Subcutaneous adipose tissue (tissue), 4 donors: Measurements from ENCODE around the gene UQCRC2. TPM values are rescaled to one million over a fixed set of nuclear protein-coding genes. Genes with fewer than 3 reads are reported as not detected.

Experiments
- CTCF ChIP-seq: fragments of 450-650 bp; IDR thresholded peaks from one replicate; pipeline ENCODE4 v1.5.1; 2016; ENCODE audit warnings: low read depth, mild to moderate bottlenecking, control low read depth, antibody characterized with exemption, moderate library complexity
- total RNA-seq, 4 donors: library from RNA; depleted of rRNA; stranded (reverse); fragments of >200 nt; gene quantifications; one replicate each; pipeline ENCODE4 v1.1.0, GENCODE V29; 2016

UQCRC2 gene
- 100 to 1,000 TPM; 139 to 149 (median 144) TPM for total RNA-seq

GRCh38 chr16:21952793-21953540 lies at the start of gene UQCRC2:
Gene UQCRC2, plus strand, starts transcription at chr16:21953361. Its CDS starts 63 bp downstream, at chr16:21953424.
- no peak for TF ChIP-seq CTCF

- no peak for TF ChIP-seq CTCF
Observed at GRCh38 chr16:21937336-21937829, 15.8 kb upstream of the UQCRC2 start.

- TF ChIP-seq CTCF, result no peak
Observed at GRCh38 chr16:21940570-21940969, 12.6 kb upstream of the UQCRC2 start.

- no peak for TF ChIP-seq CTCF
Observed at GRCh38 chr16:21943571-21943970, 9.6 kb upstream of the UQCRC2 start.

GRCh38 chr16:21946889-21947635 lies 6.1 kb upstream of the UQCRC2 start:
- TF ChIP-seq CTCF, result no peak

GRCh38 chr16:21949713-21950260 lies 3.4 kb upstream of the UQCRC2 start:
- no peak for TF ChIP-seq CTCF
